Endometrium (tissue), 2 donors: ENCODE data around the gene DIP2B.
"Not testable (repeated sequence)": the region's sequence is repeated elsewhere in the genome, so short reads cannot be mapped to it uniquely, and the experiment has no call there.

Experiments
- FAIRE-seq: peaks from 2 replicates; lab custom pipeline; 2012; peaks lifted over from hg19 to GRCh38; lab: Jason Lieb, UNC
- donor health status: control.
- donor health status: control.

Gene DIP2B

GRCh38 chr12:50551866-50552265 lies 47.1 kb downstream of the DIP2B start:
- no peak for FAIRE-seq

- no peak for FAIRE-seq
Measured at GRCh38 chr12:50554651-50555050, 49.9 kb downstream of the DIP2B start.

GRCh38 chr12:50555471-50555885 lies 50.7 kb downstream of the DIP2B start:
- no peak for FAIRE-seq

- FAIRE-seq: no peak
Measured at GRCh38 chr12:50556273-50556672, 51.5 kb downstream of the DIP2B start.

GRCh38 chr12:50556796-50557195 lies 52.0 kb downstream of the DIP2B start:
- FAIRE-seq: not testable (repeated sequence)

- FAIRE-seq: no peak
Measured at GRCh38 chr12:50557421-50557820, 52.6 kb downstream of the DIP2B start.

GRCh38 chr12:50558970-50559369 lies 54.2 kb downstream of the DIP2B start:
- FAIRE-seq: no peak

GRCh38 chr12:50562520-50563433 lies 58.0 kb downstream of the DIP2B start:
- FAIRE-seq: no peak

- no peak for FAIRE-seq
Measured at GRCh38 chr12:50563434-50563787, 58.6 kb downstream of the DIP2B start.

- FAIRE-seq: no peak
Measured at GRCh38 chr12:50564237-50564947, 59.6 kb downstream of the DIP2B start.

- no peak for FAIRE-seq
Measured at GRCh38 chr12:50564948-50565297, 60.1 kb downstream of the DIP2B start.

GRCh38 chr12:50566066-50566465 lies 61.3 kb downstream of the DIP2B start:
- FAIRE-seq: no peak

GRCh38 chr12:50567926-50568325 lies 63.1 kb downstream of the DIP2B start:
- no peak for FAIRE-seq

- peak; percentile 29 for FAIRE-seq
Measured at GRCh38 chr12:50568338-50569091, 63.7 kb downstream of the DIP2B start.

GRCh38 chr12:50569321-50569720 lies 64.5 kb downstream of the DIP2B start:
- no peak for FAIRE-seq

GRCh38 chr12:50569876-50570275 lies 65.1 kb downstream of the DIP2B start:
- FAIRE-seq: no peak

- no peak for FAIRE-seq
Measured at GRCh38 chr12:50571786-50572185, 67.0 kb downstream of the DIP2B start.

- FAIRE-seq: no peak
Measured at GRCh38 chr12:50572287-50572686, 67.5 kb downstream of the DIP2B start.

- no peak for FAIRE-seq
Measured at GRCh38 chr12:50572760-50573159, 68.0 kb downstream of the DIP2B start.

GRCh38 chr12:50573271-50573670 lies 68.5 kb downstream of the DIP2B start:
- FAIRE-seq: no peak

- peak; percentile 43 for FAIRE-seq
Measured at GRCh38 chr12:50574601-50575348, 70.0 kb downstream of the DIP2B start.

GRCh38 chr12:50579757-50580267 lies 75.0 kb downstream of the DIP2B start:
- FAIRE-seq: no peak
